Liver (tissue), 9 donors: ENCODE data around the gene HOXA3. TPM values are rescaled to one million over a fixed set of nuclear protein-coding genes. Genes with fewer than 3 reads are reported as not detected.

Experiments
- DNase-seq: peaks from one replicate; pipeline ENCODE4 v3.0.0-alpha.2; 2017; ENCODE audit warnings: low spot score
- H3K27ac ChIP-seq, 2 donors: one replicate each; pipeline ENCODE4 v1.7.0; 2013; ENCODE audit warnings: inconsistent platforms in 2 of 2, low read length in 2 of 2, control low read depth in 1 of 2, low read depth in 1 of 2, mild to moderate bottlenecking in 1 of 2
- H3K27me3 ChIP-seq, 4 donors: one replicate each; pipeline versions ENCODE4 v1.6.1 to v1.7.0; 2013; ENCODE audit warnings: low read length in 3 of 4, inconsistent platforms in 1 of 4, mild to moderate bottlenecking in 1 of 4, moderate library complexity in 1 of 4; ENCODE audit not compliant: control insufficient read depth in 4 of 4, insufficient read depth in 4 of 4
- H3K36me3 ChIP-seq, 4 donors: one replicate each; pipeline versions ENCODE4 v1.6.1 to v1.7.0; 2013; ENCODE audit warnings: low read length in 3 of 4, mild to moderate bottlenecking in 3 of 4, low read depth in 1 of 4, moderate library complexity in 1 of 4; ENCODE audit not compliant: control insufficient read depth in 4 of 4, insufficient read depth in 3 of 4
- H3K4me1 ChIP-seq, 4 donors: one replicate each; pipeline versions ENCODE4 v1.6.1 to v1.7.0; 2013; ENCODE audit warnings: low read length in 3 of 4, mild to moderate bottlenecking in 3 of 4, moderate library complexity in 1 of 4; ENCODE audit not compliant: control insufficient read depth in 4 of 4, insufficient read depth in 4 of 4
- H3K4me3 ChIP-seq, 3 donors: one replicate each; pipeline versions ENCODE4 v1.6.1 to v1.7.0; 2013; ENCODE audit warnings: low read length in 3 of 3, control low read depth in 1 of 3, low read depth in 1 of 3, mild to moderate bottlenecking in 1 of 3
- H3K9ac ChIP-seq, 2 donors: one replicate each; pipeline ENCODE4 v1.7.0; 2013; ENCODE audit warnings: low read length in 2 of 2, mild to moderate bottlenecking in 2 of 2, moderate library complexity in 2 of 2, control low read depth in 1 of 2, low read depth in 1 of 2
- H3K9me3 ChIP-seq, 4 donors: one replicate each; pipeline versions ENCODE4 v1.6.1 to v1.7.0; 2013; ENCODE audit warnings: low read length in 3 of 4; ENCODE audit not compliant: control insufficient read depth in 4 of 4
- EGR1 ChIP-seq, 2 donors: IDR thresholded peaks; 2 replicates each; pipeline ENCODE4 v1.6.1; 2016 to 2018; ENCODE audit warnings: antibody characterized with exemption in 2 of 2, low read depth in 2 of 2
- FOXA1 ChIP-seq: IDR thresholded peaks from 2 replicates; pipeline ENCODE4 v1.6.1; 2016; ENCODE audit warnings: antibody characterized with exemption
- FOXA2 ChIP-seq: IDR thresholded peaks from 2 replicates; pipeline ENCODE4 v1.6.1; 2016; ENCODE audit warnings: antibody characterized with exemption
- GABPA ChIP-seq, 2 donors: IDR thresholded peaks in 1 of 2; conservative IDR thresholded peaks in 1 of 2; 2 replicates each; pipeline ENCODE4 v1.6.1; 2016; ENCODE audit warnings: antibody characterized with exemption in 2 of 2, mild to moderate bottlenecking in 1 of 2, moderate library complexity in 1 of 2
- HNF4A ChIP-seq, 2 donors: conservative IDR thresholded peaks; 2 replicates each; pipeline ENCODE4 v1.6.1; 2016; ENCODE audit warnings: antibody characterized with exemption in 2 of 2, mild to moderate bottlenecking in 2 of 2
- HNF4G ChIP-seq: IDR thresholded peaks from 2 replicates; pipeline ENCODE4 v1.6.1; 2016; ENCODE audit warnings: antibody characterized with exemption
- JUND ChIP-seq, 2 donors: IDR thresholded peaks; 2 replicates each; pipeline ENCODE4 v1.6.1; 2016; ENCODE audit warnings: antibody characterized with exemption in 2 of 2
- NR2F2 ChIP-seq: IDR thresholded peaks from 2 replicates; pipeline ENCODE4 v1.6.1; 2016; ENCODE audit warnings: antibody characterized with exemption
- RAD21 ChIP-seq, 2 donors: IDR thresholded peaks; 2 replicates each; pipeline ENCODE4 v1.6.1; 2016; ENCODE audit warnings: antibody characterized with exemption in 2 of 2, mild to moderate bottlenecking in 2 of 2
- RXRA ChIP-seq, 2 donors: IDR thresholded peaks; 2 replicates each; pipeline ENCODE4 v1.6.1; 2017 to 2018; ENCODE audit warnings: antibody characterized with exemption in 2 of 2, mild to moderate bottlenecking in 1 of 2
- SP1 ChIP-seq: IDR thresholded peaks from 2 replicates; pipeline ENCODE4 v1.6.1; 2018; ENCODE audit warnings: antibody characterized with exemption, mild to moderate bottlenecking
- TAF1 ChIP-seq: conservative IDR thresholded peaks from 2 replicates; pipeline ENCODE4 v1.6.1; 2016; ENCODE audit warnings: antibody characterized with exemption, mild to moderate bottlenecking
- WGBS: extraction: QIAGEN DNeasy Blood & Tissue Kit; methylation state at CpG from one replicate; pipeline ENCODE4 v1.1.7; 2013; 5-methylcytosine and 5-hydroxymethylcytosine counted together
- polyA plus RNA-seq, 2 donors: library from polyadenylated mRNA; stranded (reverse) in 1 of 2; unstranded in 1 of 2; fragments of 200-250 nt in 1 of 2; fragments of >200 nt in 1 of 2; fragmentation: Nextera tagmentation in 1 of 2; extraction: Ambion mirVana in 1 of 2; gene quantifications; one replicate each; pipeline versions ENCODE4 v1.2.1 to v1.2.3, GENCODE V29; 2013 to 2015
- total RNA-seq, 2 donors: library from RNA; depleted of rRNA; stranded (reverse); fragments of >200 nt; gene quantifications; one replicate each; pipeline ENCODE4 v1.2.3, GENCODE V29; 2014
- TF ChIP-seq, protein P1 (sequence below): IDR thresholded peaks from 2 replicates; pipeline ENCODE4 v1.6.1; 2016; ENCODE audit warnings: antibody characterized with exemption, mild to moderate bottlenecking
- TF ChIP-seq, protein P2 (sequence below): IDR thresholded peaks from 2 replicates; pipeline ENCODE4 v1.6.1; 2016; ENCODE audit warnings: antibody characterized with exemption
- TF ChIP-seq, protein P3 (sequence below): fragments of 150-350 bp; IDR thresholded peaks from 2 replicates; pipeline ENCODE4 v1.5.1; 2017; ENCODE audit warnings: improper control_type of control experiment, low read depth, low read length; ENCODE audit not compliant: missing input control
- TF ChIP-seq, protein P4 (sequence below): IDR thresholded peaks from 2 replicates; pipeline ENCODE4 v1.6.1; 2016; ENCODE audit warnings: antibody characterized with exemption
- donor health status: healthy.
- donor health status: healthy.
- donor health status: healthy.
- donor health status: healthy.
- donor health status: healthy.

The HOXA3 gene
- total and polyA plus RNA-seq, 4 donors = 0.11 to 0.28 (median 0.20) TPM

DNA sequence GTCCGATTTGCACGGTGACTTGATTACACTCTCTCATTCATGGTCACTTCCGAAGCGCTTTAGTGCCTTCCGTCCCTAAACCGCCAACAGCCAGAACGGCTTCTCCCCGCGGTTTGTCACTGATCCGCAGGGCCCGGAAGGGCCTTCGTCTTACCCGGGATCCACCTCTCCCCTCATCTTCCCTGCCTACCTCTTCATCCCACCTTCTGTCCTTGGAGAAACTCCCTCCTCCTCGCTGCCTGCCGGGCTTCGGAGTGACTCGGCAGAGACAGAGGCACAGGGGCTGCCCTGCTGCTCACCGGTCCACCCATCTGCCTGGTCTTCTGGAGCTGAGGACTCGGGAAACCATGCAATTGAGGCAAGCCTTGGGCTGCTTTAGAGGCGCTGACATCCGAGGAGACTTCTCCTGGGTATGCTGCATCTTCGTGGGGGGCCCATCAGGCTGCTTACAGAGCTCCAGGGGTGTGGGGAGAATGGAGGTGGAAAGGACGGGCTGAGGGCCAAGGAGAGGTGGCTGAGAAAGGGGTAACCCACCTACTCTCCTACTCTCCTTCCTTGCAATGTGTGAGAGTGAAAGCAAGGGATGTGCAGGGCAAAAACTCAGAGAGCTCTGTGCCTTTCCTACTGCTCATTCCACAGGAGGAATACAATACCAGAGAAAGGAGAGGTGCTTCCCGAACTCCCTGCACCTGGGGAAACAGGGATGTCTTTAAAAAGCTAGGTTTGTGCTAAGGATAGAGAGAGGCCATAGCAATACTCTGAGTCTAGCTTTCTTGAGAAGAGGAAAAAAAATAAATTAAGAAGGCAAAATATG is 33.7 kb upstream of the HOXA3 start:
- WGBS = 6% methylated on average over 24 of the region's 24 CpGs
- no peak overlapping the region for H3K4me3 ChIP-seq
- no peak overlapping the region for H3K9ac ChIP-seq
- peaks cover 0 to 4% (median 0%) of the 10 kb centered on the region in 4 donors for H3K9me3 ChIP-seq
- peaks cover 13 to 46% (median 33%) of the 10 kb centered on the region in 4 donors for H3K27me3 ChIP-seq
- no peak for TF ChIP-seq TAF1
- TF ChIP-seq EGR1 (IDR thresholded peaks at IDR 0.05; ENCODE audit: low read depth in 2 of 2) = no peak
- TF ChIP-seq, protein P1, sequence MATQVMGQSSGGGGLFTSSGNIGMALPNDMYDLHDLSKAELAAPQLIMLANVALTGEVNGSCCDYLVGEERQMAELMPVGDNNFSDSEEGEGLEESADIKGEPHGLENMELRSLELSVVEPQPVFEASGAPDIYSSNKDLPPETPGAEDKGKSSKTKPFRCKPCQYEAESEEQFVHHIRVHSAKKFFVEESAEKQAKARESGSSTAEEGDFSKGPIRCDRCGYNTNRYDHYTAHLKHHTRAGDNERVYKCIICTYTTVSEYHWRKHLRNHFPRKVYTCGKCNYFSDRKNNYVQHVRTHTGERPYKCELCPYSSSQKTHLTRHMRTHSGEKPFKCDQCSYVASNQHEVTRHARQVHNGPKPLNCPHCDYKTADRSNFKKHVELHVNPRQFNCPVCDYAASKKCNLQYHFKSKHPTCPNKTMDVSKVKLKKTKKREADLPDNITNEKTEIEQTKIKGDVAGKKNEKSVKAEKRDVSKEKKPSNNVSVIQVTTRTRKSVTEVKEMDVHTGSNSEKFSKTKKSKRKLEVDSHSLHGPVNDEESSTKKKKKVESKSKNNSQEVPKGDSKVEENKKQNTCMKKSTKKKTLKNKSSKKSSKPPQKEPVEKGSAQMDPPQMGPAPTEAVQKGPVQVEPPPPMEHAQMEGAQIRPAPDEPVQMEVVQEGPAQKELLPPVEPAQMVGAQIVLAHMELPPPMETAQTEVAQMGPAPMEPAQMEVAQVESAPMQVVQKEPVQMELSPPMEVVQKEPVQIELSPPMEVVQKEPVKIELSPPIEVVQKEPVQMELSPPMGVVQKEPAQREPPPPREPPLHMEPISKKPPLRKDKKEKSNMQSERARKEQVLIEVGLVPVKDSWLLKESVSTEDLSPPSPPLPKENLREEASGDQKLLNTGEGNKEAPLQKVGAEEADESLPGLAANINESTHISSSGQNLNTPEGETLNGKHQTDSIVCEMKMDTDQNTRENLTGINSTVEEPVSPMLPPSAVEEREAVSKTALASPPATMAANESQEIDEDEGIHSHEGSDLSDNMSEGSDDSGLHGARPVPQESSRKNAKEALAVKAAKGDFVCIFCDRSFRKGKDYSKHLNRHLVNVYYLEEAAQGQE = no peak
- TF ChIP-seq RXRA (IDR thresholded peaks at IDR 0.05) = no peak
- TF ChIP-seq FOXA1 = no peak
- TF ChIP-seq, protein P2, sequence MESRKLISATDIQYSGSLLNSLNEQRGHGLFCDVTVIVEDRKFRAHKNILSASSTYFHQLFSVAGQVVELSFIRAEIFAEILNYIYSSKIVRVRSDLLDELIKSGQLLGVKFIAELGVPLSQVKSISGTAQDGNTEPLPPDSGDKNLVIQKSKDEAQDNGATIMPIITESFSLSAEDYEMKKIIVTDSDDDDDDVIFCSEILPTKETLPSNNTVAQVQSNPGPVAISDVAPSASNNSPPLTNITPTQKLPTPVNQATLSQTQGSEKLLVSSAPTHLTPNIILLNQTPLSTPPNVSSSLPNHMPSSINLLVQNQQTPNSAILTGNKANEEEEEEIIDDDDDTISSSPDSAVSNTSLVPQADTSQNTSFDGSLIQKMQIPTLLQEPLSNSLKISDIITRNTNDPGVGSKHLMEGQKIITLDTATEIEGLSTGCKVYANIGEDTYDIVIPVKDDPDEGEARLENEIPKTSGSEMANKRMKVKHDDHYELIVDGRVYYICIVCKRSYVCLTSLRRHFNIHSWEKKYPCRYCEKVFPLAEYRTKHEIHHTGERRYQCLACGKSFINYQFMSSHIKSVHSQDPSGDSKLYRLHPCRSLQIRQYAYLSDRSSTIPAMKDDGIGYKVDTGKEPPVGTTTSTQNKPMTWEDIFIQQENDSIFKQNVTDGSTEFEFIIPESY = no peak
- no peak for TF ChIP-seq RAD21 (IDR thresholded peaks at IDR 0.05)
- no peak for TF ChIP-seq JUND (IDR thresholded peaks at IDR 0.05)
- no peak for TF ChIP-seq NR2F2
- TF ChIP-seq FOXA2 = no peak
- no peak for TF ChIP-seq HNF4A (conservative IDR thresholded peaks at IDR 0.05)
- no peak for TF ChIP-seq HNF4G
- no peak for TF ChIP-seq GABPA (IDR thresholded peaks at IDR 0.05 in 1 of 2, conservative IDR thresholded peaks at IDR 0.05 in 1 of 2)
- no peak for TF ChIP-seq SP1
- TF ChIP-seq, protein P3, sequence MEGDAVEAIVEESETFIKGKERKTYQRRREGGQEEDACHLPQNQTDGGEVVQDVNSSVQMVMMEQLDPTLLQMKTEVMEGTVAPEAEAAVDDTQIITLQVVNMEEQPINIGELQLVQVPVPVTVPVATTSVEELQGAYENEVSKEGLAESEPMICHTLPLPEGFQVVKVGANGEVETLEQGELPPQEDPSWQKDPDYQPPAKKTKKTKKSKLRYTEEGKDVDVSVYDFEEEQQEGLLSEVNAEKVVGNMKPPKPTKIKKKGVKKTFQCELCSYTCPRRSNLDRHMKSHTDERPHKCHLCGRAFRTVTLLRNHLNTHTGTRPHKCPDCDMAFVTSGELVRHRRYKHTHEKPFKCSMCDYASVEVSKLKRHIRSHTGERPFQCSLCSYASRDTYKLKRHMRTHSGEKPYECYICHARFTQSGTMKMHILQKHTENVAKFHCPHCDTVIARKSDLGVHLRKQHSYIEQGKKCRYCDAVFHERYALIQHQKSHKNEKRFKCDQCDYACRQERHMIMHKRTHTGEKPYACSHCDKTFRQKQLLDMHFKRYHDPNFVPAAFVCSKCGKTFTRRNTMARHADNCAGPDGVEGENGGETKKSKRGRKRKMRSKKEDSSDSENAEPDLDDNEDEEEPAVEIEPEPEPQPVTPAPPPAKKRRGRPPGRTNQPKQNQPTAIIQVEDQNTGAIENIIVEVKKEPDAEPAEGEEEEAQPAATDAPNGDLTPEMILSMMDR = no peak
- TF ChIP-seq, protein P4, sequence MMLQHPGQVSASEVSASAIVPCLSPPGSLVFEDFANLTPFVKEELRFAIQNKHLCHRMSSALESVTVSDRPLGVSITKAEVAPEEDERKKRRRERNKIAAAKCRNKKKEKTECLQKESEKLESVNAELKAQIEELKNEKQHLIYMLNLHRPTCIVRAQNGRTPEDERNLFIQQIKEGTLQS = no peak
- H3K4me1 ChIP-seq = peaks cover 6 to 27% (median 17%) of the 10 kb centered on the region in 4 donors
- no peaks in the 10 kb centered on the region for H3K36me3 ChIP-seq
- DNase-seq = no peak
- no peak overlapping the region for H3K27ac ChIP-seq
